ENCODE measurements around the gene SERPINB6. TPM values are rescaled to one million over a fixed set of nuclear protein-coding genes. Genes with fewer than 3 reads are reported as not detected.

The SERPINB6 gene
- total and polyA plus RNA-seq, 9 of the 15 experiments (the other 6 are each of a cell fraction or from before 2014, with no cell fraction given): 86.6 to 211 (median 143) TPM

- 0 out of 2 replicates have a peak, but pooled peaks have one; percentile 10 for TF ChIP-seq REST (IDR thresholded peaks at IDR 0.05; ENCODE audit: borderline replicate concordance)
- TF ChIP-seq REST (CRISPR knock-in tag; IDR thresholded peaks at IDR 0.05; ENCODE audit: low read depth): no peak
- TF ChIP-seq COPS2 (conservative IDR thresholded peaks at IDR 0.05): no peak
- TF ChIP-seq MECOM (CRISPR knock-in tag; IDR thresholded peaks at IDR 0.05): 0 out of 2 replicates have a peak, but pooled peaks have one; percentile 37
- TF ChIP-seq YBX1 (IDR thresholded peaks at IDR 0.05): no peak
- no peak for TF ChIP-seq HMGN3 (IDR thresholded peaks at IDR 0.05; ENCODE audit: borderline replicate concordance, extremely low read depth, insufficient read length, low read depth, low read length)
- no peak for TF ChIP-seq CSDE1 (IDR thresholded peaks at IDR 0.05)
- peak in 1 of 2 experiments; percentile 23 for TF ChIP-seq AFF1 (IDR thresholded peaks at IDR 0.05; ENCODE audit: low read depth in 1 of 2, partially characterized antibody in 2 of 2)
- no peak for TF ChIP-seq CXXC5 (CRISPR knock-in tag; IDR thresholded peaks at IDR 0.05)
- no peak for TF ChIP-seq ZFP1 (CRISPR knock-in tag; IDR thresholded peaks at IDR 0.05)
- TF ChIP-seq ETV5 (CRISPR knock-in tag; IDR thresholded peaks at IDR 0.05; ENCODE audit: low read depth): 0 out of 2 replicates have a peak, but pooled peaks have one; percentile 3
These were observed 15.4 kb upstream of the SERPINB6 start (continued) for GRCh38 chr6:2986722-2987221.

Measured in K562 (cell line).